Stimulated activated CD4-positive, alpha-beta T cell treated with anti-CD3 and anti-CD28 coated beads, Interleukin-1b, Interleukin-23, amount 100 ng/mL, for 4 hours (primary cell): Measurements from ENCODE around the gene RPTOR.

Experiments used
- DNase-seq, 2 donors: peaks; one replicate each; pipeline ENCODE4 v3.0.0-alpha.2; 2020; ENCODE audit warnings: low read depth in 2 of 2

RPTOR gene

DNA sequence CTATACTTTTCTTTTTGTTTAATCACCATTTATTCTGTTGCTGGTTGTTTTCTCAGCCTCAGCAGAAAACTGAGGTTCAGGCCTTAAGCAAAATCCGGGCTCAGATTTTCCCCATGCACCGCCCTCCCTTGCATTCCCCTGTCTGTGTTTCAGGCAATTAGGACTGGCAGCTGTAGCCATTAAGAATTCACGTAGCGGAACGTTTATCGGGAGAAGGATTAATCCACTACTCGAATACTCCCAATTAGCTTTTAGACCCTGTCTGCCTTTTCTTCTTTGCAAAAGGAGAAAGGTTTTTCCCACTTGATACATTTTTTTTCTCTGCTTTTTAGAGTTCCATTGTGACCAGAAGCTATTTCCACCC, 173.1 kb downstream of the RPTOR start:
- no peak for DNase-seq

DNA sequence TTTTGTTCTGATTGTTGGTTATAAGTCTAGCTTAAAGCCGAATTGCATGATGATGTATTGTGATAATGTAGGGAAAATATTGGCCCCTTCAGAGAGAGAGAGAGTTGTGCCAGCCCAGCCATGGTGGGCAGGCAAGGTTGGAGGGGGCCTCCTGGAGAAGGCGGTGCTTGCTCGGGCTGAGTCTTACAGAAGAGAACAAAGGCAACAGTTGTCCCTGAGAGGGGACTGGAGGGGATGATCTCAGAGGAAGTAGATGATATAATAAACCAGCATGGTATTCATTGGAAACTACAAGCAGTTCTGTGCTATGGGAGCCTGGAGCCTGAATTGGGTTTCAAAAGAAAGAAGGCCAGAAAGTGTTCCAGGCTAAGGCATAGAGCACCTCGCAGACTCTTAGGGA, 173.8 kb downstream of the RPTOR start:
- DNase-seq, result no peak

DNA sequence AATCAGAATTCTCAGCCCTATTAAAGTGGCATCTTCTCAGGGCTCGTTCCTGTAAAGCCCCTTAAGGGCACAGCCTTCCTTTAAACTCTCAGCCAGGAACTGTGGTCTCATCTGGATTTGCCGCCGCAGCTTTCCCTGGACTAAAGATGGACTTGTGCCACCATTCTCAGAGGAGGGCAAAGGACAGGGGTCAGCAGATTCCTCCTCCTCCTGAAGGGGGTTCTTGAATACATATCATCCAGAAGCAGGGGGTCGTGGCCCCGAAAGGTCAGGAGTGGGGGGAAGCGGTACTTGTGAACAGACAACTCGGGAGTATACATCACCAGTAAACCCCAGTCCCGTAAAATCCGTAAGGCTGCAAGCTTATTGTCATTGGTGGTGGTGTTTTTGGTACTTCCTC, 174.8 kb downstream of the RPTOR start:
- no peak for DNase-seq

DNA sequence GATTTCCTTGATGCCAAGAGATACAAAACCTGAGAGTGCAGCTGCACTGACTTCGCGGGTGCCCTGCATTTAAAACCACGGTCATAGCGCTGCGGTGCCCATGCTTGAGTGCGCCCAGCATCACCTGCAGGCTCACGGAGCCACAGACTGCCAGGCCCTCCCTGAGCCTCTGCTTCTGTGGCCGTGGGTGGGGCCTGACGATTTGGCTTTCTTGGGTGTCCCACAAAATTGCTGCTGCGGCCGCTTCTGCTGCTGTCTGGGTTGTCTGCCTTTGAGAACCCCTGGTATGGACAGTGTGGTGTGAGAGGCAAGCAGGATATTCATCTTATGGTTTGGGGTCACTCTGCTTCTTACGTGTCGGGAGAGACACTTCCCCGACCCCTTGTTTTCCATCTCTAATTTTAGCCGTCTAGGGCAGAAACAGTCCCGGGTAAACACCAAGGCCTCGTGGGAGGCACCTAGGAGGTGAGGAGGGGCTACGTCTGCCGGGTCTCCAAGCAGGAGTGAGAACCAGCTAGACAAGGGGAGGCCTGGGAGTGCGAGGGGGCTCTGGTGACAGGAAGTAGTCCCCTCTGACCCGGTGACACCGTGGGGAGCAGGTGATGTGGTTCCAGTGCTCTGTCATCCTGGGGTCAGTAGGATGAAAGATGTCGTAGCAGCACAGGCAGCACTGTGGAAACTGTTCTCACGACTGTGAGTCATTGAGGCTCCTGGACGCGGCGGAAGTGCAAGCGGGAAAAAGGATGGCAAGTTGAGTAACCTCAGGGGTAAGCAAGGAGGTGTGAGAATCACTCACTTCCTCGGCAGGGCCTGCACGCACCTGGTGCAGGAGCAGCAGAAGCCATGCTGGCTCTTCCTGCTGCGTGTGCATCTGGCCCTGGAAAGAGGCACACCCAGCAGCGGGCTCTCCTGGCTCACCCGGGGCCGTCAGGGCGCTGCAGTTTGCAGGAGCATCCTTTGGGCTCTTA, 176.3 kb downstream of the RPTOR start:
- peak; percentile 35 to 45 for DNase-seq

DNA sequence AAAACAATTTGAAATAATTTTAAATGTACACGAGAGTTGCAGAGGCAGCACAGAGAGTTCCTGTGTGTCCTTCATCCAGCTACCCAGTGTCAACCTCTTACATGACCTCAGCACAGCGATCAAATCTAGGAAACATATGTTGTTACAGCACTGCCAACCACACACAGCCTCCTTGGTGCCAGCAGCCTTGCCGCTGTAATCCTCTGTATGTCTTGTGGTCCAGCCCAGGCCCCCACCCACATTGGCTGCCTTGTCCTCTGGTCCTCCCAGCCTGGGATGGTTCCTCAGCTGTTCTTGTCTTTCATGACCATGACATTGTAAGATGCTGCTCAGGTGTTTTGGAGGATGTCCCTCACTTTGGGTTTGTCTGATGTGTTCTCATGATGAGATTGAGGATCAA, 178.0 kb downstream of the RPTOR start:
- no peak for DNase-seq

DNA sequence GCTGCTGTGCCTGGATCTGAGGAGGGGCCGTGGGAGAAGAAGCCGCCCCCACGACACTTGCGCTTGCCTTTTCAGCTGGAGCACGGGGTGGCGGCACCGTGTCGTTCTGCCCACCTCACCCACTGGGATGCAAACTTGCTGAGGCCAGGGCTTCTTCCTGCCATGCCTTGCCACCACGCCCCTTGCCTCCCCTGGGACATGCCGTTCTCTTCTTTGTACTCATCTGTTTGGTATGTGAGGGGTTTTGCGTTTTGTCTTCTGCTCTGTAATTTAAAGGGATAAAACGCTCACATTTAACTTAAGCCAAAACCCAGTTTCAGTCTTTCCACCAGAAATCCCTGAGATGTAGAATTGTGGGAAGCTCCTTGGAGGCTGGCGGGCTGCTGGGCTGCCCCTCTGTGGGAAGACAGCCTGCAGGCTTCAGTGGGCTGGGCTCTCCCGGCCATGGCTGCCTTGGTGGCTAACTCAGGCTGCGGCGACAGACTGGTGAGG, 180.2 kb downstream of the RPTOR start:
- no peak for DNase-seq

DNA sequence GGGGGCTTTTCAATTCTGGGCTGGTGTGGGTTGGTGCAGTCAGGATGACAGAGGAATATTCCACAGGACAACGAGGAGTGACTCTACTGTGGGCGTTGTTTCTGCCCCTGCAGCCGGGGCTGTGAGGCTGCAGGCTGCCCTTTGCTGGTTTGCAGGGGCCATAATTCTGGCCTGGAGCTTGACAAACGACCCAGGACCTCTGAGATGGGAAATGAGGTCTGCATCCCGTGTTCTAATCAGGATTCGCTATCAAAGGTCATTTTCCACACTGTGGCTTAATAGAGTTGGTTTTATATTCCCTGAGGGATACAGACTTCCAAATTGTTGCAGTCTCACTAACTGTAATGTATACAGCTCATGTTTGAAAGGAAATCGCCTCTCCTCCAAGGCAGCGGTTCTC, 180.9 kb downstream of the RPTOR start:
- no peak for DNase-seq

DNA sequence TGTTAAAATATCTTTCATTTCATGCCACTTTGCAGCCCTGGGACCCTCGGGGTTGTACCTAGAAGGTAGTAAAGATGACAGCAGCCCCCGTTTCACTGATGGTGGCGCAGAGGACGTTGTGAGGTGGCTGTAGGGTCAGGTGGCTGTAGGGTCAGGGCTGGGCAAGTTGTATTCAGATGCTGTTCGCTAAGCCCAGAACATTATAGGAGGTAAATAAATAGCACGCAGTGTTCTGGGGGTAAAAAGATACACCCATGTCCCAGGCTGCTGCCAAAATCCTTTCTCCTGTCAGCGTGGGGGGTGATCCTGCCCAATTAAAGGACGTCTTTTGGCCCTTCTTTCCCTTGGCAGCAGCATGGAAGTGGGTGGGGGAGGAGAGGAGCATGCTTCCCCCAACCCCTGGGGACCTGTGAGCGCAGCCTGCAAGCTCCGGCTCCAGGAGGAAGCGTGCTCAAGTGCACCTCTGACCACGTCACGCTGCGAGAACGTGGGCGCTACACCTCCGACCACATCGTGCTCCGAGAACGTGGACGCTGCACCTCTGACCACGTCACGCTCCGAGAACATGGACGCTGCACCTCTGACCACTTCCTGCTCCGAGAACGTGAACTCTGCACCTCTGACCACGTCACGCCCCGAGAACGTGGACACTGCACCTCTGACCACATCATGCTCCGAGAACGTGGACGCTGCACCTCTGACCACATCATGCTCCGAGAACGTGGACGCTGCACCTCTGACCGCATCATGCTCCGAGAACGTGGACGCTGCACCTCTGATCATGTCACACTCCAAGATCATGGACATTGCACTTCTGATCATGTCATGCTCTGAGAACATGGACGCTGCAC, 182.1 kb downstream of the RPTOR start:
- DNase-seq, result no peak

DNA sequence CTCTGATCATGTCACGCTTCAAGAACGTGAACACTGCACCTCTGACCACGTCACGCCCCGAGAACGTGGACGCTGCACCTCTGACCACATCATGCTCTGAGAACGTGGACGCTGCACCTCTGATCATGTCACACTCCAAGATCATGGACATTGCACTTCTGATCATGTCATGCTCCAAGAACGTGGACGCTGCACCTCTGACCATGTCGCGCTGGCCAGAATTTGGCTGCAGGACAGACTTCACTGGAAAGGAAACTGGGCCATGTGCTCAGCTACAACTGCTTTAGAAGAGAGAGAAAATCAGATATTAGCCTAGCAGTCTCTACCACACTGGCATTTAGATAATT, 182.7 kb downstream of the RPTOR start:
- no peak for DNase-seq

DNA sequence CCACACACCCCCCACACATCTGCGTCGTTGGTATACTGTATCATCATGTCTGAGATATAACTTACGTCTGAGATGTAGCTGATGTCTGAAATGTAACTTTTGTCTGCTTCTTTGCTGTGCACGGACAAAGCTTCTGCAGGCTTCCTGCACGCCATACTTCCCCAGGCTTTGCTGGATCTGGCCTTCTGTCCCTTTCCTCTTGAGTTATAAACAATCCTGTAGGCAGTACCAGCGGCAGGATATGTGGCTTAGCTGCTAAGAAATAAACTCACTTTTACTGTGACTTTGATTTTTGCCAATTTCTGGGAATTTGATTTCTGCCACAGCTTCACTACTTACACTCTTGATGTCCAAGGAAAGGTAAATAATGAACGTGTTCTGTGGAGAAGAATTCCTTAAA, 184.4 kb downstream of the RPTOR start:
- DNase-seq, result no peak

DNA sequence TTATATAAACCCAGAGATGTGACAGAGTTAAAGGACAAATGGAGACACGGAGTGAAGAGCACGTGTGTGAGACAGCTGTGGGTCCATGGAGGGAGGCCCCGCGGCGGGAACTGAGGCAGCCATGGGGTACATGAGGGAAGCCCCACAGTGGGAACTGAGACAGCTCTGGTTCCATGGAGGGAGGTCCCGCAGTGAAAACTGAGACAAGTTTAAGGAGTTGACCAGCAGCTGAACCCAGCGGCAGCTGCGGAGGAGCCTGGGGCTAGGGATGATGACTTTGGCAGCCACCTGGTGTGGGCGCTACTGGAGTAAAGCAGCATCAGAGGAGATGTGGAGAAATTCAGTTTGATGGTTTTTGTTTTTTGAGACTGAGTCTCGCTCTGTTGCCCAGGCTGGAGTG, 185.1 kb downstream of the RPTOR start:
- no peak for DNase-seq

DNA sequence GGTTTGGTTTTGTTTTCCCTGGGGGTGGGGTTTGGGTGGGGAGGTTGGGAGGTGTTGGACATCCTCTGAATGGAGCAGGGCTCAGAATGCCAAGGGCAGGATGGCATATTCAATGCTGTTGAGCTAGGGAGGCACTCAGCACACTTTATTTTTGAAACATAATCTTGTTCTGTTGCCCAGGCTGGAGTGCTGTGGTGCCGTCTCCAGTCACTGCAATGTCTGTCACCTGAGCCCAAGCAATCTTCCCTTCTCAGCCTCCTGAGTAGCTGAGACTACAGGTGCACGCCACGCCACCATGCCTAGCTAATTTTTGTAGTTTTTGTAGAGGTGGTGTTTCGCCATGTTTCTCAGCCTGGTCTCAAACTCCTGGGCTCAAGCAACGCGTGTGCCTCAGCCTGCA, 186.1 kb downstream of the RPTOR start:
- DNase-seq, result no peak

DNA sequence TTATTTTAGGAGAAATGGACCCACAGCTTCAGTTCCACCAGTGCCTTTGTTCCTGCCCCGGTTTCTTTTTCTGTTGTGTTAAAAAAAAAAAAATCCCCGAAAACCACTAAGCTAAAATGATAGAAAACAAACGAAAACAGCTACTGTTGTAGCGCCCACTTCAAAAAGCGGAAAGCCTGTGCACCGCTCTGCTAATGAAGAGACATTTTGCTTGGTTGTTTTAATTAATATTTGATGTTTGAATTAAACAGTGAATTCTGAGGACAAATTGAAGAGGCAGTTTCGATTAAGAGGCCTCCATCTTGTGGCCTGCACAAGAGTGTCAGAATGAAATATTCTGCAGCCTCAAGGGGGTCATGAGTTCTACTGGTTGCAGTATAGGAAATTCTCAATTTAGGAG, 186.7 kb downstream of the RPTOR start:
- DNase-seq, result no peak

DNA sequence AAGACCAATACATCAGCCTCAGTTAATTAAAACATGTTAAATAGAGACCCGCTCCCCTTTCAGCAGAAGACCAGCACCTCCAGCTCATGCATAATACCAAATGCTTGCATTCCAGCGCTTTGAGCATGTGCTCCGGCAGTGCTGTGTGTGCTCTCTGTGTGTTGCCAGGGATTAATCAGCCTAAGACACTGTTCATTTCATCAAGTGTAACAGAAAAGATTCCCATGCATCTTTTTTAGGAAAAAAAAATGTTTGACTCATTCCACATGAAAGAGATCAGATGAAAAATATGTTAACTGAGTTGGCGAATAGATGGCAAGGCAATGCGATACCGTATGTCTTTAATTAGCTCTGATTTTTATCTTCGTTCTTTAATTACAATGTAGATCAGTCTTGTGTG, 187.6 kb downstream of the RPTOR start:
- DNase-seq, result no peak

DNA sequence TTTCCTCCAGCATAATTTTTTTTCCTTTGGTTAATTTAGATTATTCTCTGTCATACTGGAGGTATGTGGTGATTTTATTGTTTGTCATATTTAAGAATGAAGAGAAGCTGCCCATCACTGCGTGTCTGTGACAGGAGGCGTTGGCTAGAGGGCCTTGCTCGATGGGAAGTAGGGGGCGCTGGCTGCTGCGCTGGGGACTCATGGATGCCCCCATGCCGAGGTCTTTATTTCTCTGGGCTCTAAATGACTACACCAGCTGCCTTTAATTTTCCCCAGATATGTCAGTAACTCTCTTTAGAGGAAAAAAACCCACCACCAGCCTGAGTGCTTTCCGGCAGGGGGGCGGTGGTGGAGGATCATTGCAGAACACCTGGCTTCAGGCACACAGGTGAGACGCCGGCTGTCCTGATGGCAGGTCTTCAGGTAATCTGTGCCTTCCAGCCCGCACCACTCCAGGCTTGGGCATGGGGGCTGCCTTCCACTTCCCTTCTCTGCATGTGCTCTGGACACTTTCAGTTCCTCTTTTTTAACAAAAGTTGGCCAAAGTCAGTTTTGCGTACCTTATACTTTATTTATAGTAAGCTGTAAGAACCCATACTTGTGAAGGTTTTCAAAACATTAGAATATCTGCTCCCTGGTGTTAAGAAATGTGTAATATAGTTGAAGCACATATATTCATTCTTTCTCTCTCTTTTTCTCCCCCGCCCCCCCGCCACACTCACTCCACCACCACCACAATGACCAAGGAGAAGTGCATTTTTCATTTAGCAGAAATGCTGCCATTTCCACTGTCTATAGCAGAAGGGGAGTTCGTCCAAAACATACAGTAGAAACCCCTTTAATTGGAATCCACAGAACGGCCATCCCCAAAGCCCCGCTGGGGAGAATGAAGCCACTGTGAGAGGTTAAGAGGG, 192.7 kb downstream of the RPTOR start:
- no peak for DNase-seq

DNA sequence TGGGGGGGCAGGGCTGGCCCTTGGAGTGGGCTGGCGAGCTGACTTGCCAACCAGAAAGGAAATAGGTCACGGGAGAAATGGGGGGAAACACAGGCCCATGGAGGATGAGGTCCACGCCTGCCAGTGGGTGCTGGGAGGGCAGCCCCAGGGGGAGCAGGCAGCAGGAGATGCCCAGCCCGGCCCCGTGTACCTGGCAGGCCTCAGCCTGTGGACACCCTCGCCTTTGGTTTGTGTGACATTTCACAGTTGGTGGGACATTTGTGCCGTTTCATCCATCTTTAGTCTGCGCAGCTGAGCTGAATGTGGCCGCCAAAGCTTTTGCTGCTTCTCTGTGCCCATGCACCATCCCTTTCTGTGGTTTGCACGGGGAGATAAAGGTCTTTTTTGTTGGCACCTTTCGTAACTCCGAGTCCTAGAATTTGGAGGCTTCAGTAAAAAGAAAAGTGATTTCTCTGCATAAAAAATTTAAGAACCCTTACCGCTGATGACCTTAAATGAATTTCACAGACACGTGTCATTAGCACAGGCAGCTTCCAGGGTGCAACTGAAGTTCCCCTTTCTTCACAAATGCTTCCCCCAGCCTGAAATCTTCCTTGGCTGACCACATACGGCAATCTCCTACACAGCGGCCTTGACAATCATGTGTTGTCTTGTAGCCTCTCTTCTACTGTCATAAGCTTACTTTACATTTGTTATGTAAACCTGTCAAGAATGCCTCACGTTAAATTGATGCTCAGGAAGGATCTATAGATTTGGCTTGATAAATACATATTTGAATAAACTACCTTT, 193.6 kb downstream of the RPTOR start:
- DNase-seq, result no peak

DNA sequence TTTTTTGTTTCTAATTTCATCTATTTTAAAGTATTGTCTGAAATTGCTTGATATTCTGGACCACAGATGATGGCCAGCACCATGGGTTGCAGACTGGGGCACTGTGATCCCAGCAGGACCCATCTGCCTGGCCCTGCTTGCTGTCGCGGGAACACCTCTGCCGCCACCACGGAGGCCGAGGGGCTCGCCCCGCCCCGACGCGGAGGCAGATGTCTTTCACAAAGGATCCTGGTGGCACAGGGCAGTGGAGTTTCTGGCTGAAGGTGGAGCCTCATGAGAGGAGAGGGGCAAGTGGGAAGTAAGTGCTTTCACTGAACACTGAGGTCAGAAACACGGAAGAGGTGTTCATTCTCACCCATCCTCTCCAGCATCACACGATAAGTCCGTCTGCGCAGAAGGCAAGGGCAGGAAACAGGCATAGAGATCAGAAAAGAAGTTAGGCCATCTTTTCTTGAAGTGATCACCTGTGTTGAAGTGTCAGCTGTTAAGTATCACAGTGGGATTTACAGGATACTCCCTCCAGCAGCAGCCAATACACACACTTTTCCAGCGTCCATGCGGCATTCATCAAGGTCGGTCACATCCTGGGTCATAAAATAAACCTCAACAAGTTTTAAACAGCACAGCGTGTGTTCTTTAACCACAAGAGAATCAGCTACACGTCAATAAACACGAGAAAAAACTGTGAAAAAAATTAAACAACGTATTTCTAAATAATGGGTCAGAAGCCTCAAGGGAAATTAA, 194.5 kb downstream of the RPTOR start:
- no peak for DNase-seq

DNA sequence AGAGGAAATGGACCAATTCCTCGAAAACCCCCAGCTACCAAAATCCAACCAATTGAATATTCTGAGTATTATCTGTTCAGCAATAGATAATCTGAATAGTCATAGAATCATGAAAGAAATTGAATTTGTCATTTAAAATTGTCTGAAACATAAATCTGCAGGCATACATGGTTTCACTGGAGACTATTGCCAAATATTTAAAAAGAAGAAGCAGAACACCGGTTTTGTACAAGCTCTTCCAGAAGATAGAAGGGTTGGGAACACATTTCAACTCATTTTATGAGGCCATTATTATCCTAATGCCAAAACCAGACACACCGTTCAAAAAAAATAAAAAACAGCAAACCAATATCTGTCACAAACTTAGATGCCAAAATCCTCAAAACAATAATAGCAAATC, 195.5 kb downstream of the RPTOR start:
- no peak for DNase-seq

DNA sequence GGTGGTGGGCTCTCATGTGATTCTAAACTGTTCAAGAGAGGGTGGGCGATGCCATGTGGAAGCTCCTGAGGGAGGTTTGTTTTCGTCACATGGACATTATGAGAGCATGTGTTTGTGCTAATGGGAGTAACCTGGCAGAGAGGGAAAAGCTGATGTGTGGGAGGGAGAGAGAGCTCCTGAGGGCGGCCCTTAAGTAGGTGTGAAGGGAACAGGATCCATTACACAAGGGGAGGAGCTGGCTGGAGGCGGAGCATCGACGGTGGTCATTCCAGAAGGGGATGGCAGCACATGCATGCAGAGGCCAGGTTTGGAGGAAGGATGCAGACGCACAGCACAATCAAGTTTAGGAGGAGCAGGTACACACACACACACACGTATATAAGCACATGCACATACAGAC, 197.5 kb downstream of the RPTOR start:
- no peak for DNase-seq

DNA sequence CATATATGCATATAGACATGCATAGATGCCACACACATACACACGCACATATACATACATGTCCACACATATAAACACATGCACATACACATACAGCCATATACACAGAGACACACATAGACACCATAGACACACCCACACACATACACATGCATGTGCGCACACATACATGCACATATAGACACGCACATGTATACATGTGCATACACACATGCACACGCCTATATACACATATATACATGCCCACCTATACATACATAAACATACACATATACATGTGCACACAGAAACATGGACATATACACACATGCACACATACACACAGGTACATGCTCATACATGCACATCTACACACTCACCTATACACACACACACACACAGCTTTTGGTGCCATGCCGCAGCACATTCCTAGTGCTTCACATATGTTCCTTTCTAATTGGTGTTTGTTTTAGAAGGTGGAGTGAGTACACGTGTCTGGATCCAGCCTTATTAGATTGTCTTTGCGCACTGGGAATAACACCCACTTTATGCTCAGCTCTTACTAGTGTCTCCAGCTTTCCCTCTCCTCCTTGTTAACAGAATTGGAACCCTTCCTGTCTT, 198.0 kb downstream of the RPTOR start:
- DNase-seq, result no peak
